Parathyroid adenoma (tissue), 2 donors: Measurements from ENCODE around the gene ZNF664.

ENCODE experiments used
- H2AFZ ChIP-seq: fragments of 300-600 bp; sonication (generic); one replicate; pipeline ENCODE4 v1.7.0; 2017; ENCODE audit warnings: antibody characterized with exemption, mild to moderate bottlenecking
- H3K27ac ChIP-seq: fragments of 300-600 bp; sonication (generic); one replicate; pipeline ENCODE4 v1.7.0; 2017
- H3K27me3 ChIP-seq: fragments of 300-600 bp; sonication (generic); one replicate; pipeline ENCODE4 v1.7.0; 2017; ENCODE audit warnings: low read length; ENCODE audit not compliant: control insufficient read depth, insufficient read depth
- H3K36me3 ChIP-seq: fragments of 300-600 bp; sonication (generic); one replicate; pipeline ENCODE4 v1.7.0; 2017; ENCODE audit warnings: low read length; ENCODE audit not compliant: control insufficient read depth, insufficient read depth
- H3K4me1 ChIP-seq: fragments of 300-600 bp; sonication (generic); one replicate; pipeline ENCODE4 v1.7.0; 2017; ENCODE audit warnings: control low read depth
- H3K4me2 ChIP-seq: fragments of 300-600 bp; sonication (generic); one replicate; pipeline ENCODE4 v1.7.0; 2017; ENCODE audit warnings: low read length
- H3K4me3 ChIP-seq: fragments of 300-600 bp; sonication (generic); one replicate; pipeline ENCODE4 v1.7.0; 2017; ENCODE audit warnings: low read depth, low read length
- H3K79me2 ChIP-seq: fragments of 300-600 bp; sonication (generic); one replicate; pipeline ENCODE4 v1.7.0; 2017; ENCODE audit warnings: control low read depth
- H3K9ac ChIP-seq: fragments of 300-600 bp; sonication (generic); one replicate; pipeline ENCODE4 v1.7.0; 2017; ENCODE audit warnings: mild to moderate bottlenecking
- H3K9me3 ChIP-seq: fragments of 300-600 bp; sonication (generic); one replicate; pipeline ENCODE4 v1.7.0; 2017; ENCODE audit warnings: low read length; ENCODE audit not compliant: control insufficient read depth
- CTCF ChIP-seq: fragments of 300-600 bp; sonication (generic); IDR thresholded peaks from one replicate; pipeline ENCODE4 v1.7.0; 2017; ENCODE audit warnings: antibody characterized with exemption, mild to moderate bottlenecking
- donor health status: primary hyperparathyroidism.

The ZNF664 gene

GRCh38 chr12:124009781-124010180 lies 36.8 kb downstream of the ZNF664 start:
- Histone ChIP-seq H3K27me3 (no peaks in the 10 kb centered on the region), H2AFZ (no peak overlapping the region), H3K9ac (no peak overlapping the region), H3K4me2 (no peak overlapping the region), H3K27ac (no peak overlapping the region), H3K4me3 (no peak overlapping the region), H3K79me2 (peaks cover 11% of the 10 kb centered on the region), H3K4me1 (peaks cover 29% of the 10 kb centered on the region), H3K36me3 (no peaks in the 10 kb centered on the region), H3K9me3 (no peaks in the 10 kb centered on the region)
- no peak for TF ChIP-seq CTCF

GRCh38 chr12:124010687-124011086 lies 37.7 kb downstream of the ZNF664 start:
- Histone ChIP-seq H3K9ac (no peak overlapping the region), H3K27me3 (no peaks in the 10 kb centered on the region), H3K36me3 (no peaks in the 10 kb centered on the region), H3K79me2 (peaks cover 11% of the 10 kb centered on the region), H2AFZ (no peak overlapping the region), H3K27ac (no peak overlapping the region), H3K4me3 (no peak overlapping the region), H3K4me1 (peaks cover 23% of the 10 kb centered on the region), H3K9me3 (no peaks in the 10 kb centered on the region), H3K4me2 (no peak overlapping the region)
- no peak for TF ChIP-seq CTCF

GRCh38 chr12:124011435-124012115 lies 38.6 kb downstream of the ZNF664 start:
- H3K4me3 ChIP-seq, result no peak overlapping the region
- peaks cover 16% of the 10 kb centered on the region for H3K4me1 ChIP-seq
- H3K9ac ChIP-seq, result no peak overlapping the region
- no peaks in the 10 kb centered on the region for H3K27me3 ChIP-seq
- H3K36me3 ChIP-seq, result no peaks in the 10 kb centered on the region
- H3K4me2 ChIP-seq, result no peak overlapping the region
- no peak overlapping the region for H3K27ac ChIP-seq
- H3K9me3 ChIP-seq, result no peaks in the 10 kb centered on the region
- no peak for TF ChIP-seq CTCF
- no peak overlapping the region for H2AFZ ChIP-seq
- H3K79me2 ChIP-seq, result peaks cover 8% of the 10 kb centered on the region

- H2AFZ ChIP-seq, result no peak overlapping the region
- no peaks in the 10 kb centered on the region for H3K9me3 ChIP-seq
- no peak overlapping the region for H3K27ac ChIP-seq
- no peaks in the 10 kb centered on the region for H3K36me3 ChIP-seq
- no peak for TF ChIP-seq CTCF
- no peak overlapping the region for H3K4me3 ChIP-seq
- peaks cover 8% of the 10 kb centered on the region for H3K79me2 ChIP-seq
- H3K4me1 ChIP-seq, result peaks cover 6% of the 10 kb centered on the region
- H3K27me3 ChIP-seq, result no peaks in the 10 kb centered on the region
- H3K9ac ChIP-seq, result no peak overlapping the region
- H3K4me2 ChIP-seq, result no peak overlapping the region
Observed at GRCh38 chr12:124013073-124013472, 40.1 kb downstream of the ZNF664 start.
